Activated T-cell treated with anti-CD3 and anti-CD28 coated beads, Interleukin-2, amount 50 U/mL, for 48 hours (primary cell): ENCODE results near the gene SOWAHD.
"Not testable (repeated sequence)": the region's sequence is repeated elsewhere in the genome, so short reads cannot be mapped to it uniquely, and the experiment has no call there.

ENCODE experiments used
- DNase-seq, 2 experiments: peaks; one replicate each; pipeline ENCODE4 v3.0.0-alpha.2; 2020

The SOWAHD gene

GRCh38 chrX:119757979-119758730 is at the start of gene SOWAHD:
TSS of gene SOWAHD (plus strand) at chrX:119758588. CDS start at chrX:119758668, 80 bp downstream.
- DNase-seq: peak in 1 of 2 experiments; percentile 47

- no peak for DNase-seq
These were observed 49.5 kb upstream of the SOWAHD start for GRCh38 chrX:119708936-119709335.

- no peak for DNase-seq
These were observed 48.8 kb upstream of the SOWAHD start for GRCh38 chrX:119709630-119710029.

- DNase-seq: no peak
These were observed 36.9 kb upstream of the SOWAHD start for GRCh38 chrX:119721487-119721886.

DNA sequence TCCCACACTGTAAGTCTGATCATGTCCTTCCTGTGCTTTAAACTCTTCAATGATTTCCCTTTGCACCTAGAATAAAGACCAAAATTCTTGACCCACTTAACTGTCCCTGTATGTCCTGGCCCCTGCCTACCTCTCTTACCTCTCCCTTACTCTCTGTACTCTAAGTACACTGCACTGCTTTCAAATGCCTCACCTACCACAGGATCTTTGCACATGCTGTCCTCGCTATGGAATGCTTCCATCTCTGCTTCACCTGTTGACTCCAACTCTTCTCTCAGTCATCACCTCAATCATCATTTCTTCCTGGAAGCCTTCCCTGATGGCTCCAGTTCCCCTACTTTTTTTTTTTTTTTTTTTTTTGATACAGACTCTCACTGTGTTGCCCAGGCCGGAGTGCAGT is 36.5 kb upstream of the SOWAHD start:
- no peak for DNase-seq

DNA sequence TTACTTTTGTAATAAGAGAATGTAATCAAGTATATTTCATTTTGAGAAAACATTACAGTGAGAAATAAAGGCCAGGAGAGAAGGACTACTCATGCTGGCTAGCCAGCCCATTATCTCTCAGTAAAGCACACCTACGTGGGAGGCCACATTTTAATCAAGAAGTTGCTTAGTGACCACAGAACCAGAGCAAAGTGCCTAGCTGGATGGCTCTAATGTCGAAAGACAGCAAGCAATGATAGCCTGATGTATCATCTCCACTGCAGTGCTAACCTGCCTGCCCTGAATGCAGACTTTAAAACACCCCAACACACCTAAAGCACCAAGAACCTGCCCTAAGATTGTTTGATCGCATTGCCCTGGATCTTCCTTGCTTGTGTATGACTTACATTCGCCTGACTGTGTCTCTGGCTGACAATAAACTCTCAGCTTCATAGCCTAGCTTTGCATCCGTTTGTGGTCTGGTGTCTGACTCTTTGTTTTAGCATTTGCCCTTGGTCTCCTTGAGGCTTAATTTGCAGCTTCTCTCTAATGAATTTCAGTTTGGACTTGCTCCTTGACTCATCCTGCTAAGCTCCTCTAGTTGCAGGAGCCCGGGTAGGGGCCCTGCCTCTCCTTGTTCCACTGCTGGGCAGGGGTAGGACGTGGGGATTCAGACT is 31.4 kb upstream of the SOWAHD start:
- DNase-seq: peak in 1 of 2 experiments; percentile 26

- DNase-seq: no peak
These were observed 29.9 kb upstream of the SOWAHD start for GRCh38 chrX:119728487-119728886.

- DNase-seq: peak; percentile 67 to 76
These were observed 28.8 kb upstream of the SOWAHD start for GRCh38 chrX:119729408-119730201.

DNA sequence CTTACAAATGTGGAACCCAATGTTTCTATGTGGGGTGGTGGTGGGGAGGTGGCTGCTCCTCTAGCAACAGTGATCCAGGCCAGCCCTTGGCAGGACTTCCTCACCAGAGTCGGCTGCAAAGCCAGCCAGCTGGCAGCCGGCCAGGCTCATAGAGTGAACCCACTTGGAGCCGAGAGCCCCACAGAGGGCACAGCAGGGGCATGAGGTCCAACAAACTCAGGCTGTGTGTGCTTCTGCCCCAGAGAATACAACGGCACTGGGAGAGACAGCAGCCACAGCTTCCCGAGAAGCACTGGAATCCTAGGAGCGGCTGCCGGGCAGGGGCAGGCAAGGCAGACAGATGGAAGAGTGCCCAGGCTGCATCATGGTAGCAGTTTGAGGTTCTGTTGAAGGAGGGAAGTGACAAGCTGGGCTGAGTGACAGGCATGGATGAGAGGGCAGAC is 23.5 kb upstream of the SOWAHD start:
- DNase-seq: no peak

GRCh38 chrX:119735467-119735866 is 22.9 kb upstream of the SOWAHD start:
- DNase-seq: no peak

- DNase-seq: no peak
These were observed 22.1 kb upstream of the SOWAHD start for GRCh38 chrX:119736206-119736764.

DNA sequence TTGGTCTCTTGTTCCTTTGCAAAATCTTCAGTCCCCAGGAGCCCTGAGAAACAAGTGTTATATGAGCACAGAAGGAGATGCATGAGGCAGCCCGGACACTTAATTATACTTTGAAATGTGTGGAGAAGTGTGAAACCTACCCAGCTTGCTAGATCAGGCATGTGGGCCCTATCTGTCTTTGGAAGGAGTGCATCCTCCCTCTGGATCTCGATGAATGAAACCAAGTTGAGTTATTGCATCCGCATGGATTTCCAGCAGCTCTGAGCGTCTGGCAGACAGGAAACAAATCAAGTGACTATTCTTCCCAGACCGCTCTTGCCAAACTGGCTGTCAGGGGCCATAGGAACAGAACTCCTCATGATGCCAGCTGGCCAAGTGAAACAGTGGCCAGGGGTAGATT is 19.6 kb upstream of the SOWAHD start:
- no peak for DNase-seq

DNA sequence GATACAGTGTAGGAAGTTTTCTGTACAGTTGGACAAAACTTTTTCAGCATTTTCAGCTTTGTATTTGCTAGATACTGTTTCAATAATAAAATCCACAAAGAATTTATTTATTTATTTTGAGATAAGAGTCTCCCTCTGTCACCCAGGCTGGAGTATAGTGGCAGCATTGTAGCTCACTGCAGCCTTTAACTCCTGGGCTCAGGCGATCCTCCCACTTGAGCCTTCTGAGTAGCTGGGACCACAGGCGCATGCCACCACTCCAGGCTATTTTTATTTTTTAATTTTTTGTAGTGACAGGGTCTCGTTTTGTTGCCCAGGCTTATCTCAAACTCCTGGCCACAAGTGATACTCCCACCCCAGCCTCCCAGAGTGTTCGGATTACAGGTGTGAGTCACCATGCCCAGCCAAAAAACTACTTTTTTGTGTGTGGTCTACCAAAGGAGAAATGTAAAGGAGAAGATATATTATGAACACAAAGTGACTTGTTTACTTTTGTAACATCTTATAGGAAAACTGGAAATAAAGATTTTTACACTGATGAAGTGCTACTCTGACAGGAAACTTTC is 13.0 kb upstream of the SOWAHD start:
- no peak for DNase-seq

GRCh38 chrX:119750131-119750530 is 8.3 kb upstream of the SOWAHD start:
- not testable (repeated sequence) for DNase-seq

- DNase-seq: not testable (repeated sequence)
These were observed 7.6 kb upstream of the SOWAHD start for GRCh38 chrX:119750751-119751150.

DNA sequence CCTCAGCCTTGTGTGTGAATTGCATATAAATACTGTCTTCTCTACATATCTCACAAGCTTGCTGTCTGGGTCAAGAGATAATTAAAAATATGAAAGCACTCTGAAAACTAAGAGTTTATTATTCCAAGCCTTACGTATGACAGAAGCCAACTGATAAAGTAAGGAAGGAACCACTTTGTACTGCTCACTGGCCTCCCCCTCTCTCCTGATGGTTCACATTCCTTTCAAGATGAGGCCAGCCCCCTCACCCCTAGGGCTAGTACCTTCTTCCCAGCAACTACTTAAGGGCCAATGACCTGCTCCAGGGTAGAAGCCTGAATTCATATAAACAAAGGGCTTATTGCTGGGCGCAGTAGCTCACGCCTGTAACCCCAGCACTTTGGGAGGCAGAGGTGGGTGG is 5.4 kb upstream of the SOWAHD start:
- DNase-seq: no peak

DNA sequence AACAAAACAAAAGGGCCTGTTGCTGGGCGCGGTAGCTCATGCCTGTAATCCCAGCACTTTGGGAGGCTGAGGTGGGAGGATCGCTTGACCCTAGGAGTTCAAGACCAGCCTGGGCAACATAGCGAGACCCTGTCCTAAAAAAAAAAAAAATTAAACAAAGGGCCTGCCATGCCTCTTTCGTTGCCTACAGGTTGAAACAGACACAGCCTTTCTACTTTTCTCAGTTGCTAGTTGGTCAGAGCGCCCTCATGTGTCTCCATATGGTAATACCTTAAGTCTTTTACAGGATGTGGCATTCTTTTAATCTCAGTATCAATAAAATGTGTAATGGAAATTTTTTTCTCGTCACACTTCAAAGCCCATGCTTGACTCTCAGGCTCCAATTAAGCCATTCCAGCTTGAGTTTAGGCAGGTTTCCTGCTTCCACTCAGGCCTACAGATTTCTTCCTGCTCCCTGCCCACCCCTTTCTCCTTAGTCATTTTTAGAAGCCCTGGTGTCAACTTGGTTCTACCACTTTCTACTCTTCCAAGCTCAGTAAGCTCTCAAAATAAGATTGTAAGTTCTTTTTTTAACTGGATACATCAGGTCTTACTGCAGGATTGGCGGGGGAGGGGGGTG is 4.6 kb upstream of the SOWAHD start:
- peak; percentile 38 to 47 for DNase-seq

DNA sequence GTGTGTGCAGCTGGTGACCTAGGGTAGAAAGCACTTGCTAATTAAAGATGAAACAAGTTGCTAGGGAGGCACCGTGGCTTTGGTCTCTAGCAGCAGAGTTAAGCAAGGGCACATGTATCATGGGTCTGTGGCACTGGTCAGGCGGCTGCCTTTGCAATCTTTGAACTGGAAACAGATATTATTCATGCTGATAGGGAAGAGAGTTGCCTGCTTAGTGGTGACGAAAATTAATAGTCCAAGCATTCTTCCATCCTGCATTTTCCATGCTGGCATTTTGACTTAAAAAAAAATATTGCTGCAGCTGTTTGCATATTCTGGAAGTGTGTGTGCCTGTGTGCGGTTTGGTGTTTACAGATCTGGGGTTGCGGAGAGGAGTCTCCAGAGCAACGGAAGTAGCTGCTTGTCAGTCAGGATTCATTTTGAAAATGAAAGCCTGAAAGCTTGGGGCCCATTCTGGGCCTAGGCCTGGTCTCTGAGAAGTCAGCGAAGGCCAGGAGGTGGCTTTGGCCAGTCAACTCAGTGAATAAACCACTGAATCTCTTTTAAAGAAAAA is 2.3 kb upstream of the SOWAHD start:
- peak; percentile 59 to 72 for DNase-seq

- no peak for DNase-seq
These were observed 1.3 kb upstream of the SOWAHD start for GRCh38 chrX:119756926-119757635.

DNA sequence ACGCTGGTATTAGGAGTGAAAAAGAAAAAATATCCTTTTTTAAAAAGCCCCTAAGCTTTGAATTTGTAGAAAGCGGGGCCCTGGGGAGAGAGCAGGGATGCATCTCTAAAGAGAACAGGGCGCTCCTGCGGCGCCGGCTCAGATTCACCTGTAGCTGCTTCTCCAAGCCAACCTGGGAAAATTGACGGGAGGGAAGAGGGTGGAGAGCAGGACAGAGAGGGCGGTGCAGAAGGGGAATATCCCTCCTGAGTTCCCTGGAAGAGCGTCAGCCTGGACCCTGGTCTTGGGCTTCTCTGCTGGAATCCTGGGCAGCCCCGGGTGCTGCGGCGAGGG is 776 bp upstream of the SOWAHD start:
- no peak for DNase-seq

DNA sequence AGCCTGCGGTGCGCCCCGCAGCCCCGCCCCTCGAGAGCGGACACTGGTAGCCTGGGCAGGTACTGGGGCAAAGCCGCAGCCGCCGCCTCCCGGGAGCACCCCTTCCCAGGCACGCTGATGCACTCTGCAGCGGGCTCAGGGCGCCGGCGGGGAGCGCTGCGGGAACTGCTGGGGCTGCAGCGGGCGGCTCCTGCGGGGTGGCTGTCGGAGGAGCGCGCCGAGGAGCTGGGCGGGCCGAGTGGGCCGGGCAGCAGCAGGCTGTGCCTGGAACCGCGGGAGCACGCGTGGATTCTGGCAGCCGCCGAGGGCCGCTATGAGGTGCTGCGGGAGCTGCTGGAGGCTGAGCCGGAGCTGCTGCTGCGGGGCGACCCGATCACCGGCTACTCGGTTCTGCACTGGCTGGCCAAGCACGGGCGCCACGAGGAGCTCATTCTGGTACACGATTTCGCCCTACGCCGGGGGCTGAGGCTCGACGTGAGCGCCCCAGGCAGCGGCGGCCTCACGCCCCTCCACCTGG is 401 bp downstream of the SOWAHD start:
- DNase-seq: peak in 1 of 2 experiments; percentile 48
